ENCODE results near the gene HMCN1.

GRCh38 chr1:185936641-185937040, 202.4 kb downstream of the HMCN1 start:
- TF ChIP-seq EZH2 (optimal IDR thresholded peaks at IDR 0.05; ENCODE audit: low read depth, low read length): no peak
- TF ChIP-seq CTCF (IDR thresholded peaks at IDR 0.05; ENCODE audit: low read length): no peak
